SH-SY5Y (cell line): Measurements from ENCODE around the gene PPP1R9B.

Experiments used
- GATA2 ChIP-seq: IDR thresholded peaks from 2 replicates; pipeline ENCODE4 v1.6.1; 2011; ENCODE audit warnings: mild to moderate bottlenecking, low read depth, low read length
- GATA3 ChIP-seq: IDR thresholded peaks from 2 replicates; pipeline ENCODE4 v1.6.1; 2011; ENCODE audit warnings: low read depth, mild to moderate bottlenecking, low read length, moderate library complexity

Gene PPP1R9B

DNA sequence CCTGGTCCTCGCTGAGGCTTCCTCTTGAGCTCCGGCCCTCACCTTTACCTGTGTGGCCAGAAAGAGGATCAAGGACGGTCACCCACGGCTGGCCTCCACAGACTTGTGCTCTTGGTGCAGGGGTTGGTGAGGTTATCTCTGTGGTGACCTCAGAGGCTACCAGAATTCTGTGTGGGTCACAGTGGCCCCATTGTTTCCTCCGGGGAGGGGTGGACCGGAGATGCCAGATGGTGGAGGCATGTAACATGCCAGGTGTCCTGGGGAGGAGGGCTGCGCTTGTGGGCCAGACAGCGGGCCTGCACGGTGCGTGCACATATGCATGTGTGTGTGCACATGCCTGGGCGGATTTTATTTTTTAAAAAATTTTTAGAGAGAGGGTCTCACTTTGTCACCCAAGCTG is 21.7 kb upstream of the PPP1R9B start:
- TF ChIP-seq GATA3 (no peak), GATA2 (no peak)

DNA sequence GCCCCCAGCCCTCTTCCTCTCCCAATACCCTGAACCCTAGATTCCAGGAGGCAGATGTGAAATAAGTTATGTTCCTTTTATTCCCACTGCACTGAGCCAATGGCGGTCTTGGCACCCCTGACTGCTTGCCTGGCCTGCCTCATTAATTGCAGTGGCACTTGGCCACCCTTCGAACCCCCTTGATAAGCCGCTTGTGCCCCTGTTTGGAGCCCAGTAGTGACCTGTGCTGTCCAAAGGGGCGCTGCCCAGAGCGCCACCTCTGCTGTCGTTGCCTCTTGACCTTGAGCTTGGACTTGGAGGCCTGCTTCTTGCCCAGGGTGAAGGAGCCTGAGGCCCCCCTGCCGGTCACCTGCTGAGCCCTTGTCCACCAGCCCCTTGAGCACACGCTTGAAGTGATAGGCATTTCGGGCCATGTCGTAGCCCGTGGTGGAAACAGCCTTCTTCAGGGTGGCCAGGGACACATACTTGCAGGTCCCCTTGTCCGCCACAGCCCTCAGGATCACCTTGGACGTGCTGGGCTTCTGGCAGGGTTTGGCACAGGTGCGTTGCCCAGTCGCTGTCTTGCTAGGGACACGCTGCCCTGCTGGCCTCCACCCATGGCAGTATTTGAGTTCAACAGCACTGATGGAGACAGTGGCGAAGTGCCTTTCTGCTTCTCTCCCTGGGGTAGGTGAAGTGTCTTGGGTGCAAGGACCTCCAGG is 21.0 kb upstream of the PPP1R9B start:
- TF ChIP-seq GATA3 (no peak), GATA2 (no peak)

DNA sequence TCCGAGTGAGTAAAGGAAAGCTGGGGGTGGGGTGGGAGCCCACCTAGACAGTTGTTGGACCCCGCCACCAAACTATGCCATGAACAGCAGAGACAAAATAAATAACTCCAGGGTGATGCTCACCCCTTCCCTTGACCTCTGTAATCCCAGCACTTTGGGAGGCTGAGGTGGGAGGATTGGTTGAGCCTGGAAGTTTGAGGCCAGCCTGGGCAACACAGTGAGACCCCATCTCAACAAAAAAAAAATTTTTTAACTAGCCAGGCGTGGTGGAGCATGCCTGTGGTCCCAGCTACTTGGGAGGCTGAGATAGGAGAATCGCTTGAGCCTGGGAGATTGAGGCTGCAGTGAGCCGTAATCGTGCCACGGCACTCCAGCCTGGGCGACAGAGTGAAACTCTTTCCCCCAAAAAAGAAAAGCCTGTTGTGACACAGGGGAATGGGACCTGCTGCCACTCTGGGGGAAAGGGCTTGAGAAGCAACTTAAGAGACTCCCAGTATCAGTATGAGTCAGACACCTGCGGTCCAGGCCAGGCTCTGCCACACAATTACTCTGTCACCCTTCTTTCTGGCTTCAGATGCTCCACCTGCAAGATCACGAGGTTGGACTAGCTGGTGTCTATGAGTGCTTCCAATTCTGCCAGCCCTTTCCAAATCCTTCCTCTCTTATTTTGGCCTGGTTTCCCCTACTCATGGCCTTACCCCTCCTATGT is 20.3 kb upstream of the PPP1R9B start:
- TF ChIP-seq GATA2 (no peak), GATA3 (no peak)

DNA sequence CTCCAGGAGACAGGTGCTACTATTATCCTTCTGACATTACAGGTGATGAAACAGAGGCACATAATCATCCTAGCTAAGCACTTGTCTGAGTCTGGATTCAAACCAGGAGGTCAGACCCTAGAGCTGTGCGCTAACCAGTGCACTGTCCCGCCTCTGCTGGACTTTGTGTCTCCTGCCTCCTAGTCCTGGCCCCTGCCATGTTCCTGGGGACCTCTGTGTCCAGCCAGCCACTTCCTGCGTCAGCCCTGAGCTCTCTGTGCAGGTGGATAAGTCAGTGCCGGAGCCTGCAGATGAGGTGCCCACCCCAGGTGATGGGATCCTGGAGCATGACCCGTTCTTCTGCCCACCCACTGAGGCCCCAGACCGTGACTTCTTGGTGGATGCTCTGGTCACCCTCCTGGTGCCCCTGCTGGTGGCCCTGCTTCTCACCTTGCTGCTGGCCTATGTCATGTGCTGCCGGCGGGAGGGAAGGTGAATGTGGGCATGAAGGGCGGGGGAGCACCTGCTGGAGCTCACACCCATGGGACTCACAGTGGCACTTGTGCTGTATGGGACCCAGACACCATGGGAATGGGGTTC is 19.5 kb upstream of the PPP1R9B start:
- TF ChIP-seq GATA2 (no peak), GATA3 (no peak)

DNA sequence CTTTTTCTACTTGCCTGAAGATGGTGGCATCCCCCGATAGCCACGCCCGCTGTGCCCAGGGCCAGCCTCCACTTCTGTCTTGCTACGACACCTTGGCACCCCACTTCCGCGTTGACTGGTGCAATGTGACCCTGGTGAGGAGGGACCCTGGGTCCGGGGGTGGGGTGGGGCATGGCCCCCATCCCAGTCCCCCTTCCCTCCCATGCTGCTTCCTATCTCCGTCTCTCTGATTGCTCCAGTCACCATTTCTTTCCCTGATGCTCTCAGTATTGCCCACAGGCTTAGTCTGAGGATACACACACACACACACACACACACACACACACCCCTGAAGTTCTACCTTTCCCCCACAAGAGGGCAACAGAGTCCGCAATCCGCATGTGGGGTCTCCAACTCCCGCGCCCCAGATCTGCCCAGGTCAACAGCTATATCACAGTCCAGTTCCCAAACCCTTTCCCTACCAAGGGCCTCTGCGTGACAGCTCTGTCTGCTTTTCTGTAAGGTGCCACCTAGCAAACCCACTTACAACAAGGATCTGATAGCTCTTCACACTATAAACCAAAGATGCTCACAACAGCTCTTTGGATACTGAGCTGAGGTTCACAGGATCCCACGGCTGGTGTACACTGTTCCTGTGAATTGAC is 18.8 kb upstream of the PPP1R9B start:
- TF ChIP-seq GATA3 (no peak), GATA2 (no peak)

DNA sequence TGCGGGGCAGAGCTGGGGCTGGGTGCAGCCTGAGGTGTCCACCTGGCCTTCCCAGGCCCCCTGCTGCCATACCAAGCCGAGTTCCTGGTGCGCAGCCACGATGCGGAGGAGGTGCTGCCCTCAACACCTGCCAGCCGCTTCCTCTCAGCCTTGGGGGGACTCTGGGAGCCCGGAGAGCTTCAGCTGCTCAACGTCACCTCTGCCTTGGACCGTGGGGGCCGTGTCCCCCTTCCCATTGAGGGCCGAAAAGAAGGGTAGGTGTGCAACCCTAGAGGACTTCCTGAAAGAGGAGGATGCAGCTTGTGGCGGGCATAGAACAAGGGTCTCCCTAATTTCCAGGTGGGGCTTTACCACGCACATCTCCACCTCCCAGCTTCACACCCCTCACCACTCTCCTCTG is 17.8 kb upstream of the PPP1R9B start:
- no peak for TF ChIP-seq GATA3
- TF ChIP-seq GATA2 = no peak

DNA sequence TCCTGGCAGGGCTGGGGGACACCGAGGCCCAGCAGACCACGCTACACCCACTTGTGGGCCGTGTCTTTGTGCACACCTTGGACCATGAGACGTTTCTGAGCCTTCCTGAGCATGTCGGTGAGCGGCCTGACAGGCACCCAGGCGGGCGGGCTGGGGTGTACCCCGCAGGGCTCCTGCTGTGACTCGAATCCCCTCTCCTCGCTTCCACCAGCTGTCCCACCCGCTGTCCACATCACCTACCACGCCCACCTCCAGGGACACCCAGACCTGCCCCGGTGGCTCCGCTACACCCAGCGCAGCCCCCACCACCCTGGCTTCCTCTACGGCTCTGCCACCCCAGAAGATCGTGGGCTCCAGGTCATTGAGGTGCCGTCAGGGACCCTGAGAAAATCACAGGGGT is 16.9 kb upstream of the PPP1R9B start:
- TF ChIP-seq GATA2 (no peak), GATA3 (no peak)

DNA sequence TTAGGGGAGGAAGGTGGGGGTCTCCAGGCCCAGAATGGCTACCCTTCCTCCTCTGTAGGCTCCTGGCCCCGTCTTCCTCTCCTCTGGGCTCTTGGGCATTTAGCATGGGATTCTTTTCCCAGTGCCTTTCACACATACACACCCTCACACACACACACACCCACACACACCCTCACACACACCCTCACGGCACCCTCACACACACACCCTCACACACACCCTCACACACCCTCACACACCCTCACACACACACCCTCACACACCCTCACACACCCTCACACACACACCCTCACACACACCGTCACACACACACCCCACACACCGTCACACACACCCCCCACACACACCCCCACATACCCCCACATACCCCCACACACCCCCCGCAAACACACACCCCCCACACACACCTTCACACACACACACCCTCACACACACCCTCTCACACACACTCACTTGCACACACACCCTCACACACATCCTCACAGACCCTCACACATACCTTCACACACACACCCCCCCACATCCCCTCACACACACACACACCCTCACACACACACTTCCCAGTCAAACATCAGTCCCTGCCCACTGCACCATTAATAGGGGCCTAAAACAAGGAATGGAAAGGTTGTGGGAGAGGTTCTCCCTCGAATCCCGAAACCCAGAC is 16.2 kb upstream of the PPP1R9B start:
- no peak for TF ChIP-seq GATA2
- TF ChIP-seq GATA3 = no peak

DNA sequence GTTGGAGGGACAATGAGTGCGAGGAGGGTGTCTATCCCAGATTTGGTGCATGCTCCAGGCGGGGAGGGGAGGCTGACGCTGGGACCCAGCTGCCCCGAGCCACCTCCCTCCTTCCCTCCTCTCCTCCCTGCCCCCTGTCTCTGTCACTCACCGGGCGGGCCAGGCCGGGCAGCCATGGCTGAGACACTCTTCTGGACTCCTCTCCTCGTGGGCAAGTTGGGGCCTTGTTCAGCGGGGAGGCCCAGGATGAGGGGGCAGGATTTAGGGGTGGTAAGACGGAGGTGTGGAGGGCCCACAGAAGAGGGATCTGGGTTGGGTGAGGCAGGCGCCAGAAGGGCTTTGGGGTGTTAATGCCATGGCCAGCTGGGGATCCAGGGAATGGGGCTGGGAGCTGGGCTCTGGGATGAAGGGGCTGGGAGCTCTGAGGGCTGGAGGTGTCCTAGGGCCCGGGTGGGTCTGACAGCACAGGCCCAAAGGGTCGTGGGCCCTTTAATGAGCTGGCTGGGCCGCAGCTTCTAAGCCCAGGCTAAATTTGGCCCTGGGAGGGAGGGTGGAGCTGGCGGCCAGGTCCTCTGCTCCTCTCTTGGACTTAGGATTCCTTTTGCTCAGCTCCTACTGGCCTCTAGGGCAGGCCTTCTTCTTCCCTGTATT is 15.5 kb upstream of the PPP1R9B start, which contains the start of gene SGCA:
Gene SGCA, plus strand, starts transcription at position 139 of the 651 bp plus-strand sequence. Its CDS starts 36 bp downstream, at position 175.
- TF ChIP-seq GATA3 = no peak
- TF ChIP-seq GATA2 = no peak

DNA sequence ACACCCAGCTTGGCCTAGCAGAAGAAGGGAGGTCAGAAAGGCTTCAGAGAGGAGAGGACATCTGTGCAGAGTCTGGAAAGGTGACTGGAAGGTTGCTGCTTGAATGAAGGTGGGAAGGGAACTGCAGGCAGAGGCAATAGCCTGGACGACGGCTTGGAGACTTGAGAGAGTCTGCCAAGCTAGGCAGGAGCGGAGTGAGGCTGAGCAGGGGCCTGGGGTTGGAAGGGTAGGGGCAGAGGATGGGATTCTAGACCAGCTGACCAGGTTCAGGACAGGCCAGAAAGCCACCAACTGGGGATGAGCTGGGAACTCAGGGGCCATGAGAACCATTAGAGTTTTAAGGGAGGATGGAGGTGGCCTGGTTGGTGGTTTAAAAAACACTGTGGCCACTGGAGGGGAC is 15.0 kb upstream of the PPP1R9B start:
- TF ChIP-seq GATA3 = no peak

DNA sequence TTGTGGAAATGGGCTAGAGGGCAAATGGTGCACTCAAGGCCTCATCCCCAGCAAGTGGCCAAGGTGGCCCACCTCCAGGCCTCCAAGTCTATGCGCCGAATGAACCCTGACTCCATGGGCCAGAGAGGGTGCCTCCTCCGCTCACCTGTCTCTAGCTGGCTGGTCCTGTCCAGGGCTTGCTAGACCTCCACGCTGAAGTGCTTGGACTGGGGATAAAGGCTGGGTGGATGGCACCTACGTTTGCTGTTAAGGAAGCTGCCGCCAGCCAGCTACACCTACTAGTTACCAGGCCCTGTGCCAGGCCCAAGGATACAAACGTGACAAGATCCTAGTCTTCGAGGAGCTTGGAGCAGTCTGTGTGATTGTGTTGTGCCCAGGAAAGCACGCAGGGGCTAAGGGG is 14.6 kb upstream of the PPP1R9B start:
- TF ChIP-seq GATA3 (no peak), GATA2 (no peak)

DNA sequence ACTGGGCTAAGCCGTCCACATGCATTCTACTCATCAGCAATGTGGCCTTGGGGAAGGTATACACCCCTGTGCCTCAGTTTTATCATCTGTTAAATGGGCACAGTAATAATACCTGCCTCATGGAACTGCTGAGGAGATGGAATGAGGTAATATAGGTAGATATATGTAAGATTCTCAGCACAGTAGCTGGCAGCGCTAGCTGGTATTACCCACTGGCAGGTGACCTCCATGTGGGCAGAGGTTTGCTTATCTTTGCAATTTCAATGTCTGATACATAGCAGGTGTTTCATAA is 14.2 kb upstream of the PPP1R9B start:
- no peak for TF ChIP-seq GATA2
- TF ChIP-seq GATA3 = no peak

DNA sequence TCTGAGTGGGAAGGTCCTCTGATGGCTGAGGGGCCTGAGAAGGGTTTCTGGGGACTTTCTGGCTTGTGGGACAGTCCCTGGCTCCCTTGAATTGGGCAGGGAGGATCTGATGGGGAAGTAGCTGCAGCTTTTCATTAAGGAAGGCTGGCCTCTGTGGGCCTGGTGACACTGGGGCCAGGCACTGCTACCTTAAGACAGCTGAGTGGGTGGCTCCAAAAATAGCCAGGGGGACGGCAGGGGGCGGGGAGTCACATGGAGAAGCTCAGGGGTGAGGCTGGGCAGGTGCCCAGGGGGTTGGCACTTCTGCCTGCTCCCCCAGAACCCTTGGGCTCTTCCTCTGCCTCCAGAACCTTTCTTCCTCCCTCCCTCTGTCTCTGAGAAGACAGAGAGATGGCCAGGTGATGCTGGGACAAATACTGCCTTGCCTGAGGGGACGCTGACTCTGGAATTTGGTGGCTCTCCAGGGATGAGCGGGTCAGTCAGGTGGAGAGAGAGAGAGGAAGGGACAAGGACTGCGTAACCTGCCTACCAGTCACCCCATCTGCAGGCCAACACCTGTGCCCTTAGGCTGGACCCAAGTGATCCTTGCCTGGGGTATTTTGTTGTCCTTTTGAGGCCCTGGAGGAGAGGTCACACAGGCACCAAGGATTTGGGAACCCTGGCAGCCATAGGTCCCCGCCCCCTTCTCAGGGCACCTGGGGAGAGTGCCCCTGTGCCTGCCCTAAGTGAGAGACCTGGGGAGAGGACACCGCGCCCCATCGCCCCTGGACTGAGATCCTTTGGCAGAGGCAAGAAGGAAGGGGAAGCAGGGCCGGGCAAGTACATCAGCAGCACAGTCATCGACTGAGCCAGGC is 13.6 kb upstream of the PPP1R9B start:
- TF ChIP-seq GATA2 (no peak; the same call in 1 of the 2 replicates), GATA3 (no peak)
